ENCODE results near the gene TUBB1.

Gene TUBB1

DNA sequence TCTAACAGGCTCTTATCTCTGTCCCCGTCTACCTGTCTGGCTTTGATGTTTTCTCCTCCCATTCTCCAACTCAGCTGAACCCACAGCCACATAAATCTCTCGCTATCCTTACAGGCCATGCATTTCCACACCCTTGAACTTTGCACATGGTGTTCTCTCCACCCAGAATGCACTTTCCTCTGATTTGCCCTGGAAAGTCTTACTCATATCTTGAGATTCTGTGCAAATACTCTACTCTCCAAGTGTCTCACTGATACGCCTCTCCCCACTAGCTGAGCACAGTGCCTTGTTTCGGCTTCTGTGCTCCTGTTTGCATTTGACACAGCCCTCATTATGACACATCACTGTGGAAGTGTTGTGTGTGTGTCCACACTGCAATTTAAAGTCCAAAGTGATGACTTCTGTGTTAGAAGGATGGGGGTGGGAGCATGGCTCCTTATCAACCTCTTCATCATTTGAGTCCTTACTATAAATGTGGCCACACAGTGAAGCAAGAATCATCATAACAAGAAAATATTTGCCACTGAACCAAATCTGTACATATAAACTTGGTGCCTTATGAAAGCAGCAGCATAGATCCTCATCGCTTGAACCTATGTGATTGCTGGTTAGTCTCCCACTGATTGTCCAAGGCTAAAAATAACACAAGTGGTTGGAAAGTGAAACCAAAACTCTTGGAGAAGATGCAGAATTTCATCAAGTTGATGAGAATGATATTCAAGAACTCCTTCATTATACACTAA lies 28.9 kb downstream of the TUBB1 start:
- peaks cover 26% of the 10 kb centered on the region for H3K27me3 ChIP-seq (ENCODE audit: insufficient read depth, low read length)
- 89% methylated on average over 5 of the region's 5 CpGs for WGBS
- H3K4me3 ChIP-seq (ENCODE audit: low read length), result no peak overlapping the region

DNA sequence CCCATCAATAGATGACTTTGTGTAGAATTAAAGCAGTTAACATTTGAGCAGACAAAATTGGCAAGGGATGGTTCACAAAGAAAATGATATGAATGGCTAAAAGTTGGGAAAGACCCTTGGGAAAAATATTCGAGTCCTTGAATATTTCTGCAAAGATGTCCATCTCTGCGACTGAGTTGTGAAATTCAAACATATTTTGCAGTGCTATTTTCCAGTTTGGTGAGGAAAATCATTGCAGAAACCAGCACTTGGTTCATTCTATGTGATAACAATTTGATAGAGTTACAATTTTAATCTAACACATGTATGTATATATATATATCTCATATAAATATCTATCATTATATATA lies 29.4 kb downstream of the TUBB1 start:
- 87% methylated on average over 2 of the region's 2 CpGs for WGBS
- Histone ChIP-seq H3K27ac (ENCODE audit: low read depth, low read length) (no peak overlapping the region), H3K9ac (ENCODE audit: low read depth, low read length) (no peak overlapping the region), H3K27me3 (ENCODE audit: insufficient read depth, low read length) (peaks cover 28% of the 10 kb centered on the region), H3K4me1 (ENCODE audit: insufficient read depth, low read length) (no peaks in the 10 kb centered on the region), H3K36me3 (ENCODE audit: insufficient read depth, low read length) (no peaks in the 10 kb centered on the region), H3K4me3 (ENCODE audit: low read length) (no peak overlapping the region), H3K9me3 (ENCODE audit: insufficient read depth, low read depth, low read length) (no peaks in the 10 kb centered on the region)

More for the DNA sequence above, 28.9 kb downstream of the TUBB1 start:
- no peak overlapping the region for H3K27ac ChIP-seq (ENCODE audit: low read depth, low read length)
- no peaks in the 10 kb centered on the region for H3K36me3 ChIP-seq (ENCODE audit: insufficient read depth, low read length)
- H3K9ac ChIP-seq (ENCODE audit: low read depth, low read length), result no peak overlapping the region
- peaks cover 3% of the 10 kb centered on the region; the same call in 1 of the 2 replicates for H3K4me1 ChIP-seq (ENCODE audit: insufficient read depth, low read length)
- no peaks in the 10 kb centered on the region for H3K9me3 ChIP-seq (ENCODE audit: insufficient read depth, low read depth, low read length)

DNA sequence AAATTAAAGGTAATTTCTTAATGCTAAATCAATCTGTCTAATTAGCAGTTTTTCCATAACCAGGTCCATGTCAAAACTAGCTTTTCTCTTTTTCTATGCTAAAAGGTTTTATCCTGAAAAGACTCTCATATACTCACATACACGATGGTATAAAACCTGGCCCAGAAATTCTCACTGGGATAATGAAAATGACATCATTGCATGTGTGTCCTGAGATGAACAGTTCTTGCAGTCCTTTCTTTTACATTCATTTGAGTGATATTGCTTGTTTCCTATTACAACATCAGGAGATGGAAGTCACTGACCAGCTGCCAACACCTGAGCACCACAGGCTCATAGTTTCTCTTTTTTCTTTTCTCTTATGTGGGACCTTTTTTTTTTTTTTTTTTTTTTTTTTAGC lies 31.2 kb downstream of the TUBB1 start:
- Histone ChIP-seq H3K27me3 (ENCODE audit: insufficient read depth, low read length) (peaks cover 28% of the 10 kb centered on the region), H3K9me3 (ENCODE audit: insufficient read depth, low read depth, low read length) (no peaks in the 10 kb centered on the region), H3K36me3 (ENCODE audit: insufficient read depth, low read length) (no peaks in the 10 kb centered on the region), H3K9ac (ENCODE audit: low read depth, low read length) (no peak overlapping the region), H3K4me3 (ENCODE audit: low read length) (no peak overlapping the region), H3K4me1 (ENCODE audit: insufficient read depth, low read length) (no peaks in the 10 kb centered on the region), H3K27ac (ENCODE audit: low read depth, low read length) (no peak overlapping the region)
- WGBS, result 90% methylated on average over 1 of the region's 1 CpG

DNA sequence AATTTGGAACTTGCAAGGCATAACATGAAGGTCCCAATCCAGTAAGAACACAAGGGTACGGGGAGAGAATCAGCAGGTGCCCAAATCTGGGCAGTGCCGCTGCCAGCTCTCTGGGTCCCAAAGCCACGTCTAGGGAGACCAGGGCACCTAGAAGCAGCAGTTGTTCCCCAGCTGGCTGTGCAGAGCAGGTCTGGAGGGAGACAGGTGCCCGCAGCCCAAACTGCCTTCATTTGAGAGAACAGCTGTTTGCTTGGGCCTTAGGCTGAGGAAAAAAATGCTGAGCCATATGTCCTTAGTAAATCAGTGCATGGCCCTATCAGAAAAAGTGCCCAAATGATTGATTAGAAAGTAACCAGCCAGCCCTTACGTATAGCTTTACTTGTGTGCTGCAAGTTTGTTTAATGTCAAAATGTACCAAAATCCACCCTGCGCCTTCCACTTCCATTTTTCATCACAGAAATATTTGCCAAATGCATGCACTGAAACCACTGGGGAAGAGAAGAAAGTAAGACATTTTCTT lies 32.5 kb downstream of the TUBB1 start:
- Histone ChIP-seq H3K27me3 (ENCODE audit: insufficient read depth, low read length) (peaks cover 26% of the 10 kb centered on the region), H3K9ac (ENCODE audit: low read depth, low read length) (no peak overlapping the region), H3K27ac (ENCODE audit: low read depth, low read length) (no peak overlapping the region), H3K36me3 (ENCODE audit: insufficient read depth, low read length) (no peaks in the 10 kb centered on the region), H3K4me1 (ENCODE audit: insufficient read depth, low read length) (no peaks in the 10 kb centered on the region), H3K4me3 (ENCODE audit: low read length) (no peak overlapping the region), H3K9me3 (ENCODE audit: insufficient read depth, low read depth, low read length) (no peaks in the 10 kb centered on the region)
- WGBS, result 85% methylated on average over 5 of the region's 6 CpGs

DNA sequence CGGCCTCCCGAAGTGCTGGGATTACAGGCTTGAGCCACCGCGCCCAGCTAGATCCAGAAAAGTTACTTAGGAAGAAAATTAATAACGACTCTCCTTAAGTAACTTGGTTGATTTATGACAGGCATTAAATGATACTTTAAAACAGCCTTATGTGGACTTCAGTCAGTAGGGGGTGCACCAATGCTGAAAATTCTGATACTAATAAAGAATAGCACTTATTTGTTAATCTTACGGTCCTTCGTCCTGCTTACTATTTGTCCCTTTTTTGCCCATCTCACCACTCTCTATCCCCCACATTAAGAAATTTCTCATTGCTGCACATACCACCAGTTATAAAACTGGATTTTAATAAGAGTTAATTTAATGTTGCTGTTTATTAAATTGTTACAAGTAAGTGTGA lies 36.1 kb downstream of the TUBB1 start:
- Histone ChIP-seq H3K27ac (ENCODE audit: low read depth, low read length) (no peak overlapping the region), H3K36me3 (ENCODE audit: insufficient read depth, low read length) (no peaks in the 10 kb centered on the region), H3K4me3 (ENCODE audit: low read length) (no peak overlapping the region), H3K4me1 (ENCODE audit: insufficient read depth, low read length) (no peaks in the 10 kb centered on the region), H3K9me3 (ENCODE audit: insufficient read depth, low read depth, low read length) (no peaks in the 10 kb centered on the region), H3K27me3 (ENCODE audit: insufficient read depth, low read length) (peaks cover 9% of the 10 kb centered on the region), H3K9ac (ENCODE audit: low read depth, low read length) (no peak overlapping the region)
- 91% methylated on average over 7 of the region's 7 CpGs for WGBS

DNA sequence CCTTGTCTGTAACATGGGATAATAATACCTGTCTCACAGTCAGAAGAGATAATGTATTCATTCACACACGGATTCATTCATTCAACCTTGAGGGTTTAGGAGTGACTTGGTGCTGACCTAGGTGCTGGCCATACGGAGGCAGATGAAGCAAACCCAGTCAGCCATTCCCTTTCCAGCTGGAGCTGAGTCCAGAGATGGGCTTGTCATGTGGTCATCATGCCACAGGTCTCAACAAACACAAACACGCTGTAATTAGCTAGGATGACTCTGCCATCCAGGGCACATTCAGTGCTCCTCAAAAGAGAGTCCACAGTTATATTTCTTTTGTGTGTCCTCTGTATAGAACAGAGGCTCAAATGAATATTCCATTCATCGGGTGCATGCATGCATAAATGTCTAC lies 42.9 kb downstream of the TUBB1 start:
- Histone ChIP-seq H3K9ac (ENCODE audit: low read depth, low read length) (no peak overlapping the region), H3K4me1 (ENCODE audit: insufficient read depth, low read length) (no peaks in the 10 kb centered on the region), H3K27ac (ENCODE audit: low read depth, low read length) (no peak overlapping the region), H3K9me3 (ENCODE audit: insufficient read depth, low read depth, low read length) (no peaks in the 10 kb centered on the region), H3K27me3 (ENCODE audit: insufficient read depth, low read length) (no peaks in the 10 kb centered on the region), H3K4me3 (ENCODE audit: low read length) (no peak overlapping the region), H3K36me3 (ENCODE audit: insufficient read depth, low read length) (no peaks in the 10 kb centered on the region)
- WGBS, result 78% methylated on average over 4 of the region's 4 CpGs

DNA sequence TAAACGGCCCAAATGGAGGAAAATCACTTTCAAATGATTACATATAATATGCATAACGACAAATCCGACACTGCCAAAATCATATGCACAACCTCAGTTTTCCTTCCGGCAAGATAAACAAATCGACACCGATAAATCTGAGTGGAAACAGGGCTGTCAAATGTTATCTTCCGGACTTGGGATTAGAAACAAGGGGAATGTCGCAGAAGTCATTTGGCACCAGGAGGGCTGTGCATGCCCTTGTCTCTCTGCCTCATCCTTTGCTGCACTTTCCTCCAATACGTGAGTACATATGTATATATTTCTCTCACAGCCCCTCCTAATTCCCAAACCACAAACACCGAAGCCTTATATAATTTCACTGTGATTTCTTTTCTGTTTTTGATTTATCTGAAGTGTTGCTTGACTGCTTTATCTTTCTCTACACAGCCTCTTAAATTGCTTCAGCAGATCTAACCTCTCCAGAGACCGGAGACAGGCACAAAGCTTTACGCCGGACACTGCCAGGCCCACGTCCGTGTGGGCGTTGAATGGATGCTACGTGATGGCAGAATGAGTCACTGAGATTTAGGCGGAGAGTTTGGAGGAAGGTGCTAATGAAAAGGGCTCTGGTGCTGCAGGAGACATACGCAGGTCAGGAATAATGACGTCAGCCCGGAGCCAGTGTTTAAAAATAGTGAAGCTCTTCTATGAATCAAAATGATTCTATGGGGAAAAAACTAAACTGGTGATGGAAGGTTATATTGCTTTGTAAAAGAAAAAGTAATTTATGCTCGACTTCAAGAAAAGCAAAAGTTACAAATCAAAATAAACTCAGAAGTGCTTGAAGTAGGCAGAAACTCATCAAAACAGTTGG lies 44.4 kb downstream of the TUBB1 start:
- WGBS, result 63% methylated on average over 20 of the region's 22 CpGs
- H3K9ac ChIP-seq (ENCODE audit: low read depth, low read length), result no peak overlapping the region

DNA sequence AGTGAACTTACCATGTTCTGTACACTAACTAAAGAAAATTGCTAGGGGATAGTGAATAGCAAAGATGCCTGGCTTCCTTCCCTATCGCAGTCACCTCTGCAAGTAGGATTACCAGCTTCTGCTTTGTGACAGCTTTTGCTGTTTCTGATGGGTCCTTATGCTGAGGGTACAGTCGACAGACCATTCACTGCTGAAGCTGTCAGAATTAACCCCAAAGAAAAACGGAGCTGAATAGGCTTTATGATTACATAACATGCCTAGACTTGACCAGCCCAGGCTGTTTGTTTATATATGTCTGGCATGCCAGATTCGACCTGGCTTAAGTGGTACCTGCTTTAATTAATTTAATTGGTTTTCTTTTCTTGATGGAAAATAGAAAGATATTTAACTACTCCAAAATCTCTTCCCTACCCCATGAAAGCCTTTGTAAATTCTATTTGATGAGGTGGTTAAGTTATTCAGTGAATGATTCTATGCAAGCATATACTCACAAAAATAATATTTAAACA lies 45.0 kb downstream of the TUBB1 start:
- WGBS, result 86% methylated on average over 3 of the region's 4 CpGs
- Histone ChIP-seq H3K4me1 (ENCODE audit: insufficient read depth, low read length) (no peaks in the 10 kb centered on the region), H3K27ac (ENCODE audit: low read depth, low read length) (no peak overlapping the region), H3K27me3 (ENCODE audit: insufficient read depth, low read length) (no peaks in the 10 kb centered on the region), H3K36me3 (ENCODE audit: insufficient read depth, low read length) (no peaks in the 10 kb centered on the region), H3K9ac (ENCODE audit: low read depth, low read length) (no peak overlapping the region), H3K9me3 (ENCODE audit: insufficient read depth, low read depth, low read length) (no peaks in the 10 kb centered on the region), H3K4me3 (ENCODE audit: low read length) (no peak overlapping the region)

More for the DNA sequence above, 44.4 kb downstream of the TUBB1 start:
- Histone ChIP-seq H3K4me1 (ENCODE audit: insufficient read depth, low read length) (no peaks in the 10 kb centered on the region), H3K36me3 (ENCODE audit: insufficient read depth, low read length) (no peaks in the 10 kb centered on the region), H3K4me3 (ENCODE audit: low read length) (no peak overlapping the region), H3K27me3 (ENCODE audit: insufficient read depth, low read length) (no peaks in the 10 kb centered on the region), H3K27ac (ENCODE audit: low read depth, low read length) (no peak overlapping the region), H3K9me3 (ENCODE audit: insufficient read depth, low read depth, low read length) (no peaks in the 10 kb centered on the region)

DNA sequence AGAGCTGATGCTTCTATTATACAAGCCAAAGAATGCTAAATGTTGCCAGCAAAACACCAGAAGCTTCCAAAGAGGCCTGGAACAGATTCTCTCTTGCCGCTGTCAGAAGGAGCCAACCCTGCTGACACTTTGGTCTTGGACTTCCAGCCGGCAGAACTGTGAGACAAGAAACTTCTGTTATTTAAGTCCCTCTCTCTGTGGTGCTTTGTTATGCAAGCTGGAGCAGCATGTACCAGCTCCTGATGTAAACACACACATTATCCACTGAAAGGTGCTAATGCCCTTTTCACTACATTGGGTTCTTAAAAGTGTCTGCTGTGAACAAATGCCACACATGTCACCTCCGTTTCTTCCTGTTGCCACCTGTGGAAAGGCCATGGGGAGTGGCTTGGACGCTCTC lies 49.3 kb downstream of the TUBB1 start:
- no peak overlapping the region for H3K4me3 ChIP-seq (ENCODE audit: low read length)
- H3K36me3 ChIP-seq (ENCODE audit: insufficient read depth, low read length), result no peaks in the 10 kb centered on the region
- H3K9ac ChIP-seq (ENCODE audit: low read depth, low read length), result no peak overlapping the region
- no peaks in the 10 kb centered on the region for H3K9me3 ChIP-seq (ENCODE audit: insufficient read depth, low read depth, low read length)
- no peak overlapping the region for H3K27ac ChIP-seq (ENCODE audit: low read depth, low read length)
- WGBS, result 61% methylated on average over 4 of the region's 4 CpGs
- no peaks in the 10 kb centered on the region for H3K4me1 ChIP-seq (ENCODE audit: insufficient read depth, low read length)
- H3K27me3 ChIP-seq (ENCODE audit: insufficient read depth, low read length), result peaks cover 6% of the 10 kb centered on the region; the same call in 1 of the 2 replicates

DNA sequence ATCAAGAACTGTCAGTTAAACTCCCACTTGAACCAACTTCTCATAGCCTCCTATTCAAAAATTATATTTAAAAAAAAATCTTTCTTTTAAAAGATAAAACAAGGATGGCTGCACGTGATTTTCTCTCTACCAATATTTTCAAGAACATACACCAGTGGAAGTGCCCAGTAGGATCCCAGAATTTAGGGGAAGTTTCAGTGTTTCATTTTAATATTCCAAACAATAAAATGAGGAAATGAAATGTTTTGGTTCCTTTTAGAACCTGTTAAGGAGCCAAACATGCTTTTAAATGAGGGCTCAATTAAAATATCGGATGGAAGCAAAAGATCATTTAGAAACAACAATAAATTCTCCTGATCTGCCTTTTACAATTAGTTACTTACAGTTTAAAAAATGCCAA lies 49.8 kb downstream of the TUBB1 start:
- H3K27me3 ChIP-seq (ENCODE audit: insufficient read depth, low read length), result peaks cover 6% of the 10 kb centered on the region; the same call in 1 of the 2 replicates
- no peaks in the 10 kb centered on the region for H3K9me3 ChIP-seq (ENCODE audit: insufficient read depth, low read depth, low read length)
- H3K4me1 ChIP-seq (ENCODE audit: insufficient read depth, low read length), result no peaks in the 10 kb centered on the region
- no peak overlapping the region for H3K9ac ChIP-seq (ENCODE audit: low read depth, low read length)
- 95% methylated on average over 1 of the region's 2 CpGs for WGBS
- no peak overlapping the region for H3K27ac ChIP-seq (ENCODE audit: low read depth, low read length)
- H3K36me3 ChIP-seq (ENCODE audit: insufficient read depth, low read length), result no peaks in the 10 kb centered on the region
- no peak overlapping the region for H3K4me3 ChIP-seq (ENCODE audit: low read length)

DNA sequence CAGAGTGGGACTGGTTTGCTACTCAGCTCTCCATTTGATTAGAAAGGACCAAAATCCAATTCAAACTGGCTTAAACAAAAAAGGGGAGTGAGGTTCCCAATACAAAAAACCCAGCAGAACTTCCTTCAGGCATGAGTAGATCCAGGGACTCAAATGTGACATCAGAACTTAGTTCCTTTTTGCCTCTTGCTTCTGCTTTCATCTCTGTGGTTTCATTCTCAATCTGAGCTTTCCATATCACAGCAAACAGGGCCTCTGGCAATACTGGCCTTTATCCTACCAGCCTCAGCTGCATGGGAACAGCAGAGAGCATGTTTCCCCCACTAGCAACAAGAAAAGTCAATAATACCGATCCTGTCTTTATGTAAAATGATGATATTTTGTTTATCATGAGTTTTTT lies 52.0 kb downstream of the TUBB1 start:
- Histone ChIP-seq H3K4me3 (ENCODE audit: low read length) (no peak overlapping the region), H3K4me1 (ENCODE audit: insufficient read depth, low read length) (no peaks in the 10 kb centered on the region), H3K27me3 (ENCODE audit: insufficient read depth, low read length) (peaks cover 6% of the 10 kb centered on the region; the same call in 1 of the 2 replicates), H3K36me3 (ENCODE audit: insufficient read depth, low read length) (no peaks in the 10 kb centered on the region), H3K9me3 (ENCODE audit: insufficient read depth, low read depth, low read length) (no peaks in the 10 kb centered on the region), H3K27ac (ENCODE audit: low read depth, low read length) (no peak overlapping the region), H3K9ac (ENCODE audit: low read depth, low read length) (no peak overlapping the region)
- no CpG with 5 or more reads among the region's 1 CpG for WGBS
